ENCODE results near the gene MACROD1. TPM values are rescaled to one million over a fixed set of nuclear protein-coding genes. Genes with fewer than 3 reads are reported as not detected.

The MACROD1 gene
- total and polyA plus RNA-seq, 4 donors: 10.6 to 31.6 (median 23.9) TPM

DNA sequence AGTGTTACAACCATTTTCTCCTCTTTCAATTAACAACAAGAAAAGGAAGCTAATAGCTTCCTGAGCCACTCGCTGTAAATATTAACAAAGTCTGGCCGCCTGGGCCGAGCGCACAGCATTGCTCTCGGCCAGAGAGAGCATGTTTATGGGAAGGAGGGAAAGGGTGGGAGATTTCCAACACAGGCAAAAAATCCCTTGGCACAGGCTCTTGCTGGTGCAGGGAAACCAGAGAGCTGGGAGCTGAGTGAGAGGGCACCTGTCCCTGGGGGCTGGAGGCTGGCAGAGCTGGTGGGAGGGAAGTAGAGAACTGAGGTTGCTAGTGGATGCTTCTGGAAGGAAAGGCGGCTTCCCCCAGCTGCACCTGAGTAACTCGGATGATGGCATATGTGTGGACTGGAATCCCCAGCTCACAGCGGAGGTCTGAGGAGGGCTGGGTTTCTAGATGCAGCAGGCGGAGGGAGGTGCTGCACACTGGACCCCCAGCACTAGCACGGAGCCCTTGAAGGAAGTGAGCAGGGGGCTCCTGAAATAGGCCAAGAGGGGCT is 70.6 kb downstream of the MACROD1 start:
- 32% methylated on average over 9 of the region's 10 CpGs for WGBS (ENCODE audit: insufficient coverage)
- H3K9me3 ChIP-seq (ENCODE audit: control insufficient read depth, insufficient read depth, low read length): no peaks in the 10 kb centered on the region
- peak in 4 of 6 donors; percentile 35 to 89 (median 60) for DNase-seq (ENCODE audit: low read depth in 4 of 6, low spot score in 6 of 6)
- peaks cover 11% of the 10 kb centered on the region for H3K36me3 ChIP-seq (ENCODE audit: control insufficient read depth, insufficient read depth, low read length)
- H3K27me3 ChIP-seq (ENCODE audit: control insufficient read depth, insufficient read depth, low read length): peaks cover 1% of the 10 kb centered on the region
- peak overlapping the region; percentile 50 for H3K27ac ChIP-seq (ENCODE audit: low read depth, low read length)
- H3K4me3 ChIP-seq (ENCODE audit: low read depth, low read length): no peak overlapping the region
- H3K4me1 ChIP-seq (ENCODE audit: control insufficient read depth, insufficient read depth, low read length): peaks cover 92% of the 10 kb centered on the region

DNA sequence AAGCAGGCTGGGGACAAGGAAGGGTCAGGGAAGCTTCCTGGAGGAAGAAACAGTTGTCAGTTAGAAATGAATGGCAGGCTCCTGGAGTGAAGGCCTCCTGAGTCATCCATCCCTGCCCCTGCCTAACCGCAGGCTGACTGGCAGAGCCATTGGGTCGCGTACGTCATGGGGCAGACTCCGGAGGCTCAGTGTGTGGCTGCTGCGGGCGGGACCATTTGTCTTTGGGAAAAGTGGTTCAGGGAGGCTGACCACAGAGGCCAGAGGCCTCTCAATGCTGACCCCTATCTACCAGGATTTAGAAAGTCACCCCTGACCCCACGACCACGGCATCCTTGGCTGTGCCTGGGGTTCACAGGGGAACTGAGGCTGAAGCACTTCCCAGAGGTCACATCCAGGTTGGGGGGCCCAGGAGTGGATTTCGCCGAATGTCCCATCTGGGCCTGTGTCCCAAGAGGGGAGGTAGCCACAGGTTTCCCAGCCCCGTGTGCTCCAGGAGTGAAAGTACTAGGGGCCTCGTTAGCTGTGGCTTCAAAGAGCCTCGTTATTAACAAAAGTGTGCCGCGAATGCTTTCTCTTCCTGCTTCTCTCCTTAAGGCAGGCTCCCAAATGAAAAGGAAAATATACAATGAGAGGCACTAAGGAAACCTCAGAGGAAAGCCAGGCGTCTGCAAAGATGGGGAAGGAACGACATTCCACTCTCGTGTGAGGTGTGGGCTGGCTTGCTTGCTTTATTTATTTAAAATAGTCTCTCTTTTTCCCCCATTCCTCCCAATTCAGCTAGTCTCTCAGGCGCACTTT is 71.3 kb downstream of the MACROD1 start:
- Histone ChIP-seq H3K27ac (ENCODE audit: low read depth, low read length) (peak overlapping the region; percentile 50), H3K4me3 (ENCODE audit: low read depth, low read length) (no peak overlapping the region), H3K36me3 (ENCODE audit: control insufficient read depth, insufficient read depth, low read length) (peaks cover 12% of the 10 kb centered on the region), H3K9me3 (ENCODE audit: control insufficient read depth, insufficient read depth, low read length) (no peaks in the 10 kb centered on the region), H3K4me1 (ENCODE audit: control insufficient read depth, insufficient read depth, low read length) (peaks cover 95% of the 10 kb centered on the region), H3K27me3 (ENCODE audit: control insufficient read depth, insufficient read depth, low read length) (peaks cover 2% of the 10 kb centered on the region)
- no peak for DNase-seq (ENCODE audit: low read depth in 4 of 6, low spot score in 6 of 6)
- 56% methylated on average over 11 of the region's 20 CpGs for WGBS (ENCODE audit: insufficient coverage)

DNA sequence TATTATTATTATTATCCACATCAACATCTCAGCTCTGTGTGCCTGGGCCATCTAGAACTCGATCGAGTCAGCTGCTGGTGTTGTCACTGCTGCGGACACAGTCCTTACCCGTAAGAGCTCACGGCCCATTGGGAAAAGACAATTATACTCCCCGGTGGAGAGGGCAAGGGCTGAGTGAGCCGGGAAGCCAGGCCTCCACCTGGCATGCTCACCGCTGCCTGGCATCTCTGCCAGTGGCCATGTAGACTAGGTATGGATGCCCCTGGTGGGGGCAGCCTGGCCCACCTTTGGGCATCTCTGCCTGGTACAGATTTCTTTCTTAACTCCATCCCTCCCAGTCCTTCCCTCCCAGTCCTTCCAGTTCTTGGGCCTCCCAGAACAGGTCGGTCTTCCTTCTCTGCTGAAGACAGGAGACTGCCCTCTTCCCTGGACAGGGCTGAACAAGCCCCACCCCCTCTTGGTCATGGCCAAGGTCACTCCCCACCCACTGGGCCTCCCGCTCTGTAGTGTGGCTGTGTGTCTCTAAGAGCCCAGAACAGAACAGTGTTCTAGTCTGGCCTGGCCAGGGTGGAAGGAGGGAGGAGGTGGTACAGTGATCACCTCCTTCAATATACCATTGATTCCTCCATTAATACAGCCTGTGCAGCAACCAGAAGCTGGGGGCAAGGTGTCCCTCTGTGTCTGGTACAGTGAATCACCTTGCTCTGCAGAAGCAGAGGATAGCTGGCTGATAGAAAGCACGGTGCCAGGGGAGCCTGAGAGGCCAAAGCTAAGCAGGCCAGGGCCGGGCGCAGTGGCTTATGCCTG is 72.5 kb downstream of the MACROD1 start:
- Histone ChIP-seq H3K36me3 (ENCODE audit: control insufficient read depth, insufficient read depth, low read length) (peaks cover 18% of the 10 kb centered on the region), H3K4me3 (ENCODE audit: low read depth, low read length) (no peak overlapping the region), H3K27me3 (ENCODE audit: control insufficient read depth, insufficient read depth, low read length) (peaks cover 2% of the 10 kb centered on the region), H3K27ac (ENCODE audit: low read depth, low read length) (no peak overlapping the region), H3K9me3 (ENCODE audit: control insufficient read depth, insufficient read depth, low read length) (no peaks in the 10 kb centered on the region), H3K4me1 (ENCODE audit: control insufficient read depth, insufficient read depth, low read length) (peaks cover 99% of the 10 kb centered on the region)
- DNase-seq (ENCODE audit: low read depth in 4 of 6, low spot score in 6 of 6): no peak
- 64% methylated on average over 11 of the region's 13 CpGs for WGBS (ENCODE audit: insufficient coverage)

DNA sequence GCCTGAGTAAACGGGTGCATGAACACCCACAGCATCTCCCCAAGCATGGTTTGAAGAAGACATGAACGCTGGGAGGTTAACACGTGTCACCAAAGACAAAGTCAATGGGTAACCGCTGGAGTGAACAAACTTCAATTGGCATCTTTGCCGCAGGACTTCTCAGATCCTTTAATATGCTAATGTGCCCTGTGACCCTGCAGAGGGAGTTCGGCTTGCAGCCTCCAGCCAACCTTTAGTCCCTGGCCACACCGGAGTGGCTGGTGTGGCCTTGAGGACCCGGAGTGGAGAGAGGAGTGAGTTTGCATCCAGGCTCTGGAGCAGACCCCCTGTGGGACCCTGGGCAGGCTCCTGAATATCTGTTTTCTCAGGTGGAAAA is 73.2 kb downstream of the MACROD1 start:
- H3K27ac ChIP-seq (ENCODE audit: low read depth, low read length): no peak overlapping the region
- H3K9me3 ChIP-seq (ENCODE audit: control insufficient read depth, insufficient read depth, low read length): no peaks in the 10 kb centered on the region
- H3K4me3 ChIP-seq (ENCODE audit: low read depth, low read length): no peak overlapping the region
- H3K4me1 ChIP-seq (ENCODE audit: control insufficient read depth, insufficient read depth, low read length): peaks cover 99% of the 10 kb centered on the region
- peaks cover 2% of the 10 kb centered on the region for H3K27me3 ChIP-seq (ENCODE audit: control insufficient read depth, insufficient read depth, low read length)
- no peak for DNase-seq (ENCODE audit: low read depth in 4 of 6, low spot score in 6 of 6)
- peaks cover 24% of the 10 kb centered on the region for H3K36me3 ChIP-seq (ENCODE audit: control insufficient read depth, insufficient read depth, low read length)
- WGBS (ENCODE audit: insufficient coverage): 42% methylated on average over 8 of the region's 8 CpGs

DNA sequence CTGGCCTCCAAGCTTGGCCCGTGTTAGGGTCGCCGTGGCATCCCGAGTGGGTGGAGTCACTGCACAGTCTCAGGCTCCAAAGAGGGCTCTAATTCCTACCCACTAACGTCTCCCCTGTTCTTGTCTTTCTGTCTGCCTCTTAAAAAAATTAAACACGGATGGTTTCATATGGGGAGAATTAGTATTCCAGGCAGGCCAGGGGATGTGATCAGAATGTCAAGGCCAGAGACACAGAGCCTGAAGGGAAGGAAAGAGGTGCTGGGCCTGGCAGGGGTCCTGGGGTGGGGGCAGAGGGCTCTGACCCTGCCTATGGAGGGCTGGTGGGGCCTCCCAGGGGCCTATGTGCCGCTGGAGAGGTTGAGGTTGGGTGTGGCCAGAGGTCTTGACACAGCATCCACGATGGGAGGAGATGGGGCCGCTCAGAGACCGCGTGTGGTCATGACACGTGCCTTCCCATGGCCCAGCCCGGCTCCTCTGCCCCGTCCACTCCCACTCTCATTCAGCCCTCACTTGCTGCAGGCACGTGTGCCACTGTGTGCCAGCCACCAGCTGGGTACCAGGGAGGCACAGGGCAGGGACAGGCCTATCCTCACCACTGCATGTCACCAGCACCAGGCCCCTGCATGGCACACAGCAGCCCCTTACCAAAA is 73.7 kb downstream of the MACROD1 start:
- Histone ChIP-seq H3K9me3 (ENCODE audit: control insufficient read depth, insufficient read depth, low read length) (no peaks in the 10 kb centered on the region), H3K4me3 (ENCODE audit: low read depth, low read length) (no peak overlapping the region), H3K27me3 (ENCODE audit: control insufficient read depth, insufficient read depth, low read length) (peaks cover 2% of the 10 kb centered on the region), H3K4me1 (ENCODE audit: control insufficient read depth, insufficient read depth, low read length) (peaks cover 99% of the 10 kb centered on the region), H3K36me3 (ENCODE audit: control insufficient read depth, insufficient read depth, low read length) (peaks cover 29% of the 10 kb centered on the region), H3K27ac (ENCODE audit: low read depth, low read length) (no peak overlapping the region)
- 30% methylated on average over 13 of the region's 15 CpGs for WGBS (ENCODE audit: insufficient coverage)
- DNase-seq (ENCODE audit: low read depth in 4 of 6, low spot score in 6 of 6): peak in 2 of 6 donors; percentile 66 to 83

DNA sequence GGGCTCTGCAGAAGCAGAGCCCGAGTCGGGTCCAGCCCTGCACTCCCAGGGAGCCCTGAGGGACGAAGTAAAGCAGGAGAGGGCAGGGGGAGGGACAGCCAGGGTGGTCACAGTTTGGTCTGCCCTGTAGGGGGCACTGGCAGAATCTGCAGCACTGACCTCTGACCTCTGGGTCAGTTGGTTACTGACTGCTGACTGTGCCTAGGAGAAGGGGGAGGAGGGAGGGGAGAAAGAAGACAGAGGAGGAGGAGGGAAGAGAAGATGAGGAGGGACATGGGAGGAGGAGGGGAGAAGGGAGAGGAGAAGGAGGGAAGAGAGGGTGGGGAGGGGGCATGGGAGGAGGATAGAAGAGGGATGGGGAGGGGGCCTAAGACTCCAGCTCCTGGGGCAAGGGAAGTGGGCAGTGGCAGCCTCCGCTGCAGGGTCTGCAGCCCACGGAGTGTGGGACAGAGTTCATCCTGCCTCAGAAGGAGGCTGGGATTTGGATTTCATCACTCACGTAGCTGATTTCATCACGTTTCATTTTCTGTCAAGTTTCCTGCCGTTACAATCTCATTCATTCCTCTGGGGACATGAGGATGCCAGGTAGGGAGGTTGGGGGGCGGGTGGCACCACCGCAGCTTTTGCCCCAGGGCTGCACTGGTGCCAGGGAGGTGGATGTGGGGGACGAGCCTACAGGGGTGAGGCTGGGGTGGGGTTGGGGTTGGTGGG is 75.0 kb downstream of the MACROD1 start:
- H3K27ac ChIP-seq (ENCODE audit: low read depth, low read length): no peak overlapping the region
- no peak for DNase-seq (ENCODE audit: low read depth in 4 of 6, low spot score in 6 of 6)
- H3K9me3 ChIP-seq (ENCODE audit: control insufficient read depth, insufficient read depth, low read length): no peaks in the 10 kb centered on the region
- peaks cover 99% of the 10 kb centered on the region for H3K4me1 ChIP-seq (ENCODE audit: control insufficient read depth, insufficient read depth, low read length)
- 73% methylated on average over 11 of the region's 11 CpGs for WGBS (ENCODE audit: insufficient coverage)
- peaks cover 2% of the 10 kb centered on the region for H3K27me3 ChIP-seq (ENCODE audit: control insufficient read depth, insufficient read depth, low read length)
- no peak overlapping the region for H3K4me3 ChIP-seq (ENCODE audit: low read depth, low read length)
- H3K36me3 ChIP-seq (ENCODE audit: control insufficient read depth, insufficient read depth, low read length): peaks cover 29% of the 10 kb centered on the region

DNA sequence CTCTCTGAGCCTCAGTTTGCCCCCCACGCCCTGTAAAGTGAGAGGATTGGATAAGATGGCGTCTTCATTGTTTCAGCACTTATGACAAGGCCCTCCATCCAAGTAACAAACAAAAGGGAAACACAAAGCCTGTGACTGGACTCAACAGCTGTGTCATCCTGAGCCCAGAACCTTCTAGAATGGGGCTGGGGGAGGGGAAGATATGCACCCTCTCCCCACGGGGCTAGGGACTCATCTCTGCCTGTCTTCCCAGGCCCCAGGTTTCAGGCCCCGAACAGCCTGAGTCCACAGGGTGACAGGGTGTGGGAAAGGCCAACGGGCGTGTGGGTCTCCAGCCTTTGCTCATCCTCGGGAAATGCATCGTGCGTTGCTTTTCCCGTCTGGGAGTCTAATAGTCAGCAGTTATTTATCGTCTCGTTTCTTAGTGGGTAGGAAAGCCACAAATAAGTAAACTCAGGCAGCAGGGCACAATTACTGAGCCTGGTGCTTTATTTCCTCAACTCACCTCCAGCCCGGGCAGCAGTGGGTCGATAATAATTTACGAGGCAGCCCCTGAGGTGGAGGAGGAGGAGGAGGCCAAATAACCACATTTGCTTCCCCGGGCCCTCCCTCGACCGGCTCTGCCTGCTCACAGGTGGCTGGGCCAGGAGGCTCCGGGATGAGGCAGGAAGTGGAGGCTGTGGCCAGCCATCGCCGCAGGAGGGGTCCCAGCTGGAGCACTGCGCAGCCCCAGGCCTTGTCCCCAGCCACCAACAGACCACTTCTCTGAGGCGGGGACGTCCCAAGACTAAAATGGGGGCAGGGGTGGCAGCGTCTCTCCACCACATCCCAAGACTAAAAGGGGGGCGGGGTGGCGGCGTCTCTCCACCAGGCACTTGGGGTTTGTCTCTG is 75.8 kb downstream of the MACROD1 start:
- Histone ChIP-seq H3K36me3 (ENCODE audit: control insufficient read depth, insufficient read depth, low read length) (peaks cover 32% of the 10 kb centered on the region), H3K4me1 (ENCODE audit: control insufficient read depth, insufficient read depth, low read length) (peaks cover 98% of the 10 kb centered on the region), H3K9me3 (ENCODE audit: control insufficient read depth, insufficient read depth, low read length) (no peaks in the 10 kb centered on the region), H3K27ac (ENCODE audit: low read depth, low read length) (no peak overlapping the region), H3K4me3 (ENCODE audit: low read depth, low read length) (no peak overlapping the region), H3K27me3 (ENCODE audit: control insufficient read depth, insufficient read depth, low read length) (peaks cover 2% of the 10 kb centered on the region)
- 68% methylated on average over 19 of the region's 28 CpGs for WGBS (ENCODE audit: insufficient coverage)
- no peak for DNase-seq (ENCODE audit: low read depth in 4 of 6, low spot score in 6 of 6)

DNA sequence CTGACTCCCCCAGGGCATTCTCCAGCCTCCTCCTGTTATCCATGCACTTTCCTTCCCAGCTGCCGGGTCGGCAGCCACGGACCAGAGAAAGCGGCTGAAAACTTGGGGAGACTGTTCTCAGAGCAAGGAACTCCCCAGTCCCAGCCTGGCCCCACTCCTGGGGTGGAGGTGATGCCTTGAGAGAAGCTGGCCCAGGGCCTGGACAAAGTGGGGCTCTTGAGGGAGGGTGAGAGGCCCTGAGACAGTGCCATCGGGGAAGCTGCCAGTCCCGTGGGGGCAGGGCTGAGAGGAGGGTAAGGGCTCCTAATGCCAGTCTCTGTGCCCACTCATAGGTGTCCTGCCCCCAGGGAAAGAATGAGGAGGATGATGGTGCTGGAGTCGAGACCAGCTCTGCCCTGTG is 76.4 kb downstream of the MACROD1 start:
- H3K4me1 ChIP-seq (ENCODE audit: control insufficient read depth, insufficient read depth, low read length): peaks cover 97% of the 10 kb centered on the region
- no peak for DNase-seq (ENCODE audit: low read depth in 4 of 6, low spot score in 6 of 6)
- H3K36me3 ChIP-seq (ENCODE audit: control insufficient read depth, insufficient read depth, low read length): peaks cover 34% of the 10 kb centered on the region
- no peaks in the 10 kb centered on the region for H3K9me3 ChIP-seq (ENCODE audit: control insufficient read depth, insufficient read depth, low read length)
- H3K4me3 ChIP-seq (ENCODE audit: low read depth, low read length): no peak overlapping the region
- peaks cover 2% of the 10 kb centered on the region for H3K27me3 ChIP-seq (ENCODE audit: control insufficient read depth, insufficient read depth, low read length)
- WGBS (ENCODE audit: insufficient coverage): 76% methylated on average over 6 of the region's 7 CpGs
- no peak overlapping the region for H3K27ac ChIP-seq (ENCODE audit: low read depth, low read length)

Measured in spinal cord (tissue), 10 donors.